Gastroesophageal sphincter (tissue), 4 donors: ENCODE data around the gene RFLNA. TPM values are rescaled to one million over a fixed set of nuclear protein-coding genes. Genes with fewer than 3 reads are reported as not detected.

Source experiments
- ATAC-seq: fragments of 150-250 bp; one replicate; pipeline ENCODE4 v1.9.1; 2016; ENCODE audit warnings: mild to moderate bottlenecking, moderate library complexity
- H3K27ac ChIP-seq, 4 donors: fragments of 200-600 bp; sonication (generic) in 3 of 4; 1 replicate in 3 of 4; 2 replicates in 1 of 4; pipeline ENCODE4 v1.5.1; 2016 to 2019
- H3K27me3 ChIP-seq: fragments of 200-600 bp; sonication (generic); one replicate; pipeline ENCODE4 v1.5.1; 2019
- H3K36me3 ChIP-seq, 2 donors: fragments of 200-600 bp; sonication (generic); one replicate each; pipeline ENCODE4 v1.5.1; 2019; ENCODE audit warnings: control low read depth in 1 of 2
- H3K4me1 ChIP-seq, 3 donors: fragments of 200-600 bp; sonication (generic); 1 replicate in 2 of 3; 2 replicates in 1 of 3; pipeline ENCODE4 v1.5.1; 2016 to 2019; ENCODE audit warnings: control low read depth in 2 of 3
- H3K4me3 ChIP-seq, 2 donors: fragments of 200-600 bp; sonication (generic); one replicate each; pipeline ENCODE4 v1.5.1; 2019; ENCODE audit warnings: mild to moderate bottlenecking in 1 of 2, moderate library complexity in 1 of 2
- H3K9me3 ChIP-seq, 3 donors: fragments of 200-600 bp; sonication (generic); one replicate each; pipeline ENCODE4 v1.5.1; 2017 to 2019; ENCODE audit warnings: control low read depth in 2 of 3
- EP300 ChIP-seq: sonication (generic); formaldehyde crosslinking; IDR thresholded peaks from one replicate; pipeline ENCODE4 v1.6.1; 2017; ENCODE audit warnings: antibody characterized with exemption, mild to moderate bottlenecking
- POLR2A ChIP-seq, 2 donors: fragments of 450-650 bp; IDR thresholded peaks; one replicate each; pipeline ENCODE4 v1.6.1; 2017; ENCODE audit warnings: antibody characterized with exemption in 2 of 2, mild to moderate bottlenecking in 2 of 2, moderate library complexity in 1 of 2
- POLR2AphosphoS5 ChIP-seq: sonication (generic); formaldehyde crosslinking; IDR thresholded peaks from one replicate; pipeline ENCODE4 v1.6.1; 2017; ENCODE audit warnings: antibody characterized with exemption
- WGBS, 2 donors: methylation state at CpG; one replicate each; pipeline ENCODE4 v1.1.5; 2018; ENCODE audit warnings: low coverage in 1 of 2; 5-methylcytosine and 5-hydroxymethylcytosine counted together
- total RNA-seq, 4 donors: library from RNA; depleted of rRNA; stranded (reverse); fragments of >200 nt; gene quantifications; one replicate each; pipeline ENCODE4 v1.1.0, GENCODE V29; 2016
- TF ChIP-seq, protein P1 (sequence below), 4 experiments: fragments of 200-600 bp in 2 of 4; fragments of 450-650 bp in 2 of 4; sonication (generic) in 1 of 4; IDR thresholded peaks; one replicate each; pipeline ENCODE4 v1.5.1; 2017 to 2019; ENCODE audit warnings: antibody characterized with exemption in 4 of 4, mild to moderate bottlenecking in 2 of 4, moderate library complexity in 2 of 4

Gene RFLNA
- total RNA-seq, 4 donors from 2014 or later: 0.39 to 1.2 (median 0.54) TPM; not detected in 1

- Histone ChIP-seq H3K4me1 (no peaks in the 10 kb centered on the region), H3K9me3 (no peaks in the 10 kb centered on the region), H3K4me3 (no peak overlapping the region), H3K36me3 (no peaks in the 10 kb centered on the region), H3K27me3 (no peaks in the 10 kb centered on the region), H3K27ac (no peak overlapping the region)
- TF ChIP-seq EP300 (no peak), POLR2AphosphoS5 (no peak), POLR2A (IDR thresholded peaks at IDR 0.05) (no peak)
- TF ChIP-seq, protein P1, sequence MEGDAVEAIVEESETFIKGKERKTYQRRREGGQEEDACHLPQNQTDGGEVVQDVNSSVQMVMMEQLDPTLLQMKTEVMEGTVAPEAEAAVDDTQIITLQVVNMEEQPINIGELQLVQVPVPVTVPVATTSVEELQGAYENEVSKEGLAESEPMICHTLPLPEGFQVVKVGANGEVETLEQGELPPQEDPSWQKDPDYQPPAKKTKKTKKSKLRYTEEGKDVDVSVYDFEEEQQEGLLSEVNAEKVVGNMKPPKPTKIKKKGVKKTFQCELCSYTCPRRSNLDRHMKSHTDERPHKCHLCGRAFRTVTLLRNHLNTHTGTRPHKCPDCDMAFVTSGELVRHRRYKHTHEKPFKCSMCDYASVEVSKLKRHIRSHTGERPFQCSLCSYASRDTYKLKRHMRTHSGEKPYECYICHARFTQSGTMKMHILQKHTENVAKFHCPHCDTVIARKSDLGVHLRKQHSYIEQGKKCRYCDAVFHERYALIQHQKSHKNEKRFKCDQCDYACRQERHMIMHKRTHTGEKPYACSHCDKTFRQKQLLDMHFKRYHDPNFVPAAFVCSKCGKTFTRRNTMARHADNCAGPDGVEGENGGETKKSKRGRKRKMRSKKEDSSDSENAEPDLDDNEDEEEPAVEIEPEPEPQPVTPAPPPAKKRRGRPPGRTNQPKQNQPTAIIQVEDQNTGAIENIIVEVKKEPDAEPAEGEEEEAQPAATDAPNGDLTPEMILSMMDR (IDR thresholded peaks at IDR 0.05): no peak
- no peak for ATAC-seq
- 100% methylated on average over 3 of the region's 18 CpGs; no CpG with 5 or more reads in 1 of the 2 donors for WGBS, 2 donors
Measured at GRCh38 chr12:124308741-124309140, 13.8 kb downstream of the RFLNA start.

- Histone ChIP-seq H3K9me3 (no peaks in the 10 kb centered on the region), H3K4me1 (no peaks in the 10 kb centered on the region), H3K4me3 (no peak overlapping the region), H3K36me3 (peaks cover 0 to 4% of the 10 kb centered on the region in 2 donors), H3K27ac (no peak overlapping the region), H3K27me3 (no peaks in the 10 kb centered on the region)
- 94% methylated on average over 3 of the region's 16 CpGs; no CpG with 5 or more reads in 1 of the 2 donors for WGBS, 2 donors
- no peak for ATAC-seq
- TF ChIP-seq EP300 (no peak), POLR2AphosphoS5 (no peak)
Measured at GRCh38 chr12:124309231-124309630, 14.3 kb downstream of the RFLNA start.

GRCh38 chr12:124309744-124310143 is 14.9 kb downstream of the RFLNA start:
- Histone ChIP-seq H3K4me3 (no peak overlapping the region), H3K9me3 (no peaks in the 10 kb centered on the region), H3K4me1 (no peaks in the 10 kb centered on the region), H3K27ac (no peak overlapping the region), H3K27me3 (no peaks in the 10 kb centered on the region), H3K36me3 (peaks cover 0 to 5% of the 10 kb centered on the region in 2 donors)
- ATAC-seq: no peak
- TF ChIP-seq, protein P1 (IDR thresholded peaks at IDR 0.05): no peak
- TF ChIP-seq EP300: no peak
- TF ChIP-seq POLR2AphosphoS5: no peak
- TF ChIP-seq POLR2A (IDR thresholded peaks at IDR 0.05): no peak
- WGBS, 2 donors: no CpG with 5 or more reads among the region's 7 CpGs

- Histone ChIP-seq H3K27ac (no peak overlapping the region), H3K9me3 (no peaks in the 10 kb centered on the region), H3K27me3 (no peaks in the 10 kb centered on the region), H3K36me3 (peaks cover 0 to 5% of the 10 kb centered on the region in 2 donors), H3K4me1 (no peaks in the 10 kb centered on the region), H3K4me3 (no peak overlapping the region)
- 54% methylated on average over 2 of the region's 4 CpGs; no CpG with 5 or more reads in 1 of the 2 donors for WGBS, 2 donors
- TF ChIP-seq EP300 (no peak), POLR2AphosphoS5 (no peak), POLR2A (IDR thresholded peaks at IDR 0.05) (no peak)
- TF ChIP-seq, protein P1 (IDR thresholded peaks at IDR 0.05): no peak
- ATAC-seq: no peak
Measured at GRCh38 chr12:124310178-124310577, 15.3 kb downstream of the RFLNA start.

GRCh38 chr12:124310785-124311184 is 15.9 kb downstream of the RFLNA start:
- Histone ChIP-seq H3K4me1 (no peaks in the 10 kb centered on the region), H3K27ac (no peak overlapping the region), H3K36me3 (peaks cover 0 to 5% of the 10 kb centered on the region in 2 donors), H3K9me3 (no peaks in the 10 kb centered on the region), H3K27me3 (no peaks in the 10 kb centered on the region), H3K4me3 (no peak overlapping the region)
- WGBS, 2 donors: 79 to 90% methylated on average over 2 of the region's 3 CpGs
- TF ChIP-seq POLR2A (IDR thresholded peaks at IDR 0.05): no peak
- no peak for TF ChIP-seq EP300
- TF ChIP-seq POLR2AphosphoS5: no peak
- no peak for ATAC-seq

- no peaks in the 10 kb centered on the region for H3K4me1 ChIP-seq
- H3K27me3 ChIP-seq: no peaks in the 10 kb centered on the region
- H3K36me3 ChIP-seq: peaks cover 0 to 5% of the 10 kb centered on the region in 2 donors
- no peak for ATAC-seq
- WGBS, 2 donors: 70% methylated on average over 2 of the region's 17 CpGs; no CpG with 5 or more reads in 1 of the 2 donors
- TF ChIP-seq POLR2A (IDR thresholded peaks at IDR 0.05) (no peak), EP300 (no peak), POLR2AphosphoS5 (no peak)
- TF ChIP-seq, protein P1 (IDR thresholded peaks at IDR 0.05): no peak
- H3K9me3 ChIP-seq: no peaks in the 10 kb centered on the region
- H3K27ac ChIP-seq: no peak overlapping the region
- H3K4me3 ChIP-seq: no peak overlapping the region
Measured at GRCh38 chr12:124311292-124312109, 16.6 kb downstream of the RFLNA start.
